Tibial artery (tissue), 4 donors: ENCODE data around the gene XIRP2.

ENCODE experiments used
- DNase-seq, 2 donors: peaks; one replicate each; pipeline ENCODE4 v3.0.0-alpha.2; 2019
- H3K27ac ChIP-seq, 2 donors: fragments of 200-600 bp; sonication (generic) in 1 of 2; 1 replicate in 1 of 2; 2 replicates in 1 of 2; pipeline ENCODE4 v1.5.1; 2018 to 2019; ENCODE audit warnings: mild to moderate bottlenecking in 1 of 2
- H3K27me3 ChIP-seq, 2 donors: fragments of 200-600 bp; sonication (generic) in 1 of 2; one replicate each; pipeline versions ENCODE4 v1.5.1 to v1.6.0; 2016 to 2019
- H3K36me3 ChIP-seq, 3 donors: fragments of 200-600 bp; sonication (generic) in 2 of 3; one replicate each; pipeline ENCODE4 v1.5.1; 2016 to 2019; ENCODE audit warnings: mild to moderate bottlenecking in 2 of 3
- H3K4me1 ChIP-seq, 4 donors: fragments of 200-600 bp; sonication (generic) in 2 of 4; 1 replicate in 3 of 4; 2 replicates in 1 of 4; pipeline ENCODE4 v1.5.1; 2016 to 2019
- H3K4me3 ChIP-seq, 2 donors: fragments of 200-600 bp; sonication (generic) in 1 of 2; 1 replicate in 1 of 2; 2 replicates in 1 of 2; pipeline ENCODE4 v1.5.1; 2018 to 2019; ENCODE audit warnings: mild to moderate bottlenecking in 2 of 2
- H3K9me3 ChIP-seq, 3 donors: fragments of 200-600 bp; sonication (generic) in 1 of 3; one replicate each; pipeline ENCODE4 v1.5.1; 2016 to 2019
- CTCF ChIP-seq, 2 experiments: fragments of 200-600 bp in 1 of 2; fragments of 450-650 bp in 1 of 2; IDR thresholded peaks; one replicate each; pipeline ENCODE4 v1.5.1; 2017 to 2019; ENCODE audit warnings: antibody characterized with exemption in 2 of 2, mild to moderate bottlenecking in 1 of 2, moderate library complexity in 1 of 2
- intact Hi-C: fragments of 100-400 bp; cut with DNase I; formaldehyde crosslinking; loops from one replicate; pipeline ENCODE4 v1.15.0; 2023; ENCODE audit warnings: low total_unique reads

Gene XIRP2

GRCh38 chr2:166984797-166985196 lies 96.5 kb downstream of the XIRP2 start:
- DNase-seq: no peak
- H3K9me3 ChIP-seq: peaks cover 0 to 8% (median 7%) of the 10 kb centered on the region in 3 donors
- no peaks in the 10 kb centered on the region for H3K4me1 ChIP-seq
- no peaks in the 10 kb centered on the region for H3K27me3 ChIP-seq
- no peak overlapping the region for H3K27ac ChIP-seq
- no peaks in the 10 kb centered on the region for H3K36me3 ChIP-seq
- H3K4me3 ChIP-seq: no peak overlapping the region
- intact Hi-C loops: no loop called here
- no peak for TF ChIP-seq CTCF (IDR thresholded peaks at IDR 0.05)

GRCh38 chr2:166994588-166995336 lies 106.5 kb downstream of the XIRP2 start:
- Histone ChIP-seq H3K4me3 (no peak overlapping the region), H3K27me3 (no peaks in the 10 kb centered on the region), H3K27ac (no peak overlapping the region), H3K4me1 (no peaks in the 10 kb centered on the region), H3K9me3 (no peaks in the 10 kb centered on the region), H3K36me3 (no peaks in the 10 kb centered on the region)
- no peak for DNase-seq
- no peak for TF ChIP-seq CTCF (IDR thresholded peaks at IDR 0.05)
- intact Hi-C loops: no loop called here

- no peak for DNase-seq
- Histone ChIP-seq H3K27me3 (no peaks in the 10 kb centered on the region), H3K36me3 (no peaks in the 10 kb centered on the region), H3K9me3 (no peaks in the 10 kb centered on the region), H3K27ac (no peak overlapping the region), H3K4me3 (no peak overlapping the region), H3K4me1 (no peaks in the 10 kb centered on the region)
- intact Hi-C loops: no loop called here
- no peak for TF ChIP-seq CTCF (IDR thresholded peaks at IDR 0.05)
These were observed 108.2 kb downstream of the XIRP2 start for GRCh38 chr2:166996465-166996864.

GRCh38 chr2:167001165-167001564 lies 112.9 kb downstream of the XIRP2 start:
- Histone ChIP-seq H3K27me3 (no peaks in the 10 kb centered on the region), H3K4me1 (no peaks in the 10 kb centered on the region), H3K27ac (no peak overlapping the region), H3K9me3 (no peaks in the 10 kb centered on the region), H3K36me3 (no peaks in the 10 kb centered on the region), H3K4me3 (no peak overlapping the region)
- no peak for DNase-seq
- no peak for TF ChIP-seq CTCF (IDR thresholded peaks at IDR 0.05)
- intact Hi-C loops: no loop called here

- no peak for TF ChIP-seq CTCF (IDR thresholded peaks at IDR 0.05)
- Histone ChIP-seq H3K9me3 (no peaks in the 10 kb centered on the region), H3K4me1 (no peaks in the 10 kb centered on the region), H3K4me3 (no peak overlapping the region), H3K27me3 (no peaks in the 10 kb centered on the region), H3K27ac (no peak overlapping the region), H3K36me3 (no peaks in the 10 kb centered on the region)
- intact Hi-C loops: no loop called here
- DNase-seq: no peak
These were observed 116.8 kb downstream of the XIRP2 start for GRCh38 chr2:167005096-167005495.
